K562 (cell line): ENCODE measurements around the gene CARD9. TPM values are rescaled to one million over a fixed set of nuclear protein-coding genes. Genes with fewer than 3 reads are reported as not detected.

ENCODE experiments used
- ATF7 ChIP-seq: fragments of 450-650 bp; IDR thresholded peaks from 2 replicates; pipeline ENCODE4 v1.7.1; 2014; ENCODE audit warnings: mild to moderate bottlenecking, moderate library complexity
- CBX5 ChIP-seq: IDR thresholded peaks from 2 replicates; pipeline ENCODE4 v1.6.1; 2014; ENCODE audit warnings: low read depth, borderline replicate concordance
- HMGN3 ChIP-seq: IDR thresholded peaks from 2 replicates; pipeline ENCODE4 v1.6.1; 2011; ENCODE audit warnings: borderline replicate concordance, low read depth, mild to moderate bottlenecking, mixed read lengths, low read length; ENCODE audit not compliant: insufficient read length; ENCODE audit errors: extremely low read depth
- LCOR ChIP-seq: sonication (generic); formaldehyde crosslinking; IDR thresholded peaks from 2 replicates; pipeline ENCODE4 v1.8.0; 2022; ENCODE audit warnings: mild to moderate bottlenecking, missing genetic modification reagents
- SETDB1 ChIP-seq: IDR thresholded peaks from one replicate; pipeline ENCODE4 v1.6.1; 2012; ENCODE audit warnings: low read length, control low read depth, inconsistent platforms
- SP1 ChIP-seq: sonication (generic); formaldehyde crosslinking; IDR thresholded peaks from 2 replicates; pipeline ENCODE4 v1.8.1; 2022; ENCODE audit warnings: mild to moderate bottlenecking, missing genetic modification reagents
- XRCC4 ChIP-seq: IDR thresholded peaks from one replicate; pipeline ENCODE4 v1.6.1; 2011; ENCODE audit not compliant: insufficient read depth, insufficient read length; ENCODE audit errors: extremely low read depth
- polyA plus RNA-seq, 8 experiments: library from polyadenylated mRNA; depleted of rRNA in 4 of 8; stranded (reverse) in 5 of 8; unstranded in 3 of 8; fragments of >200 nt; fragmentation: Nextera tagmentation in 2 of 8; fragmentation: Illumina TruSeq in 1 of 8; extraction: Ambion mirVana in 2 of 8; extraction: Trizol in 1 of 8; gene quantifications; 2 replicates each; pipeline versions ENCODE4 v1.2.1 to v1.2.3, GENCODE V29; 2011 to 2014; ENCODE audit warnings: inconsistent platforms in 1 of 8, missing spikeins in 1 of 8
- total RNA-seq, 7 experiments: library from RNA; depleted of rRNA in 6 of 7; stranded (reverse); fragments of >200 nt in 6 of 7; fragmentation: Illumina TruSeq in 2 of 7; extraction: Trizol in 2 of 7; gene quantifications; 2 replicates each; pipeline versions ENCODE4 v1.2.1 to v1.2.3, GENCODE V29; 2011 to 2021; ENCODE audit warnings: low replicate concordance in 1 of 7
- TF ChIP-seq, protein P1 (sequence below), 2 experiments: fragments of 450-650 bp; IDR thresholded peaks; 2 replicates each; pipeline ENCODE4 v1.6.1; 2018; ENCODE audit warnings: mild to moderate bottlenecking in 2 of 2, low read depth in 1 of 2; ENCODE audit not compliant: partially characterized antibody in 2 of 2
- TF ChIP-seq, protein P2 (sequence below): fragments of 450-650 bp; IDR thresholded peaks from 2 replicates; pipeline ENCODE4 v1.6.1; 2016; ENCODE audit warnings: missing biosample characterization, missing genetic modification characterization
- TF ChIP-seq, protein P3 (sequence below): fragments of 450-650 bp; IDR thresholded peaks from 2 replicates; pipeline ENCODE4 v1.6.1; 2016; ENCODE audit warnings: mild to moderate bottlenecking, moderate library complexity

The CARD9 gene
- total and polyA plus RNA-seq, 9 of the 15 experiments (the other 6 are each of a cell fraction or from before 2014, with no cell fraction given), result 1.7 to 53.0 (median 9.7) TPM

DNA sequence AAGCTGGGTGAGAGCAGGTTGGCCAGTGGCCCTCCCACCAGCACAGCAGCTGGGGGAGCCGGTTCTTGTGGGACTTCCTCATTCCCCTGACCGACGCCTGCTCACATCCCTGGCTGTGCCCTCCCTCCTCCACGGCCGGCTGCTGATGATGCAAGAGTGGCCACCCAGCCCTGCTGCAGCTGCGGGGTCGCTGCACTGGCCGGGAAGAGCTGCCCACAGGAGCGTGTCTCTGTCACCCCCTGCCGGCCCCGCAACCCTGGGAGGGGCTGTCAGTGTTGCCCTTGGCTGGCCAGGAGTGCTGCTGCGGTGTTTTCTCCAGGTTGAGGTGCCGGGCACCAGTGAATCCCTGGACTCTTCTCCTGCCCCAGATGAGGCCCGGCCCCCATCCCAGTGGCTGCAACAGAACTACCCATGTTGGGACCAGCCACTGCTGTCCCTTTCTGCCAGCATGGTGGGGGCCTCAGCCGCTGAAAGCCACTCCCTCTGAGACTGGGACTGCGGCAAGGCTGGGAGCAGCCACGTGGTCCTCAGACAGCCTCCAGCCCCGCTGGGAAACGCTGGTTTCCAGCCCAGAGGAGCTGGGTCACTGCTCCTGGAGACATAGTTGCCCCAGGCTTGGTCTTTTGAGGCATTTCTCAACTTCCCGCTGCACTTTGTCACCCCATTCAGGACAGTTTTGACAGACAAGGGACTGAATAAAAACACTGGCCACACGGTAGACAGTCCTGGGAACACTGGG is 739 bp downstream of the CARD9 start (continued):
- TF ChIP-seq, protein P1, sequence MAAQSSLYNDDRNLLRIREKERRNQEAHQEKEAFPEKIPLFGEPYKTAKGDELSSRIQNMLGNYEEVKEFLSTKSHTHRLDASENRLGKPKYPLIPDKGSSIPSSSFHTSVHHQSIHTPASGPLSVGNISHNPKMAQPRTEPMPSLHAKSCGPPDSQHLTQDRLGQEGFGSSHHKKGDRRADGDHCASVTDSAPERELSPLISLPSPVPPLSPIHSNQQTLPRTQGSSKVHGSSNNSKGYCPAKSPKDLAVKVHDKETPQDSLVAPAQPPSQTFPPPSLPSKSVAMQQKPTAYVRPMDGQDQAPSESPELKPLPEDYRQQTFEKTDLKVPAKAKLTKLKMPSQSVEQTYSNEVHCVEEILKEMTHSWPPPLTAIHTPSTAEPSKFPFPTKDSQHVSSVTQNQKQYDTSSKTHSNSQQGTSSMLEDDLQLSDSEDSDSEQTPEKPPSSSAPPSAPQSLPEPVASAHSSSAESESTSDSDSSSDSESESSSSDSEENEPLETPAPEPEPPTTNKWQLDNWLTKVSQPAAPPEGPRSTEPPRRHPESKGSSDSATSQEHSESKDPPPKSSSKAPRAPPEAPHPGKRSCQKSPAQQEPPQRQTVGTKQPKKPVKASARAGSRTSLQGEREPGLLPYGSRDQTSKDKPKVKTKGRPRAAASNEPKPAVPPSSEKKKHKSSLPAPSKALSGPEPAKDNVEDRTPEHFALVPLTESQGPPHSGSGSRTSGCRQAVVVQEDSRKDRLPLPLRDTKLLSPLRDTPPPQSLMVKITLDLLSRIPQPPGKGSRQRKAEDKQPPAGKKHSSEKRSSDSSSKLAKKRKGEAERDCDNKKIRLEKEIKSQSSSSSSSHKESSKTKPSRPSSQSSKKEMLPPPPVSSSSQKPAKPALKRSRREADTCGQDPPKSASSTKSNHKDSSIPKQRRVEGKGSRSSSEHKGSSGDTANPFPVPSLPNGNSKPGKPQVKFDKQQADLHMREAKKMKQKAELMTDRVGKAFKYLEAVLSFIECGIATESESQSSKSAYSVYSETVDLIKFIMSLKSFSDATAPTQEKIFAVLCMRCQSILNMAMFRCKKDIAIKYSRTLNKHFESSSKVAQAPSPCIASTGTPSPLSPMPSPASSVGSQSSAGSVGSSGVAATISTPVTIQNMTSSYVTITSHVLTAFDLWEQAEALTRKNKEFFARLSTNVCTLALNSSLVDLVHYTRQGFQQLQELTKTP (IDR thresholded peaks at IDR 0.05; ENCODE audit: low read depth in 1 of 2, partially characterized antibody in 2 of 2), result no peak
- TF ChIP-seq LCOR (0 out of 2 replicates have a peak, but pooled peaks have one; percentile 28), XRCC4 (no peak), CBX5 (no peak), SETDB1 (no peak), SP1 (CRISPR knock-in tag) (peak; percentile 31; the same call in 1 of the 2 replicates), HMGN3 (peak; percentile 46), ATF7 (peak; percentile 91)
- TF ChIP-seq, protein P2, sequence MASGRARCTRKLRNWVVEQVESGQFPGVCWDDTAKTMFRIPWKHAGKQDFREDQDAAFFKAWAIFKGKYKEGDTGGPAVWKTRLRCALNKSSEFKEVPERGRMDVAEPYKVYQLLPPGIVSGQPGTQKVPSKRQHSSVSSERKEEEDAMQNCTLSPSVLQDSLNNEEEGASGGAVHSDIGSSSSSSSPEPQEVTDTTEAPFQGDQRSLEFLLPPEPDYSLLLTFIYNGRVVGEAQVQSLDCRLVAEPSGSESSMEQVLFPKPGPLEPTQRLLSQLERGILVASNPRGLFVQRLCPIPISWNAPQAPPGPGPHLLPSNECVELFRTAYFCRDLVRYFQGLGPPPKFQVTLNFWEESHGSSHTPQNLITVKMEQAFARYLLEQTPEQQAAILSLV (tag), result peak; percentile 71; the same call in 1 of the 2 replicates
- TF ChIP-seq, protein P3, sequence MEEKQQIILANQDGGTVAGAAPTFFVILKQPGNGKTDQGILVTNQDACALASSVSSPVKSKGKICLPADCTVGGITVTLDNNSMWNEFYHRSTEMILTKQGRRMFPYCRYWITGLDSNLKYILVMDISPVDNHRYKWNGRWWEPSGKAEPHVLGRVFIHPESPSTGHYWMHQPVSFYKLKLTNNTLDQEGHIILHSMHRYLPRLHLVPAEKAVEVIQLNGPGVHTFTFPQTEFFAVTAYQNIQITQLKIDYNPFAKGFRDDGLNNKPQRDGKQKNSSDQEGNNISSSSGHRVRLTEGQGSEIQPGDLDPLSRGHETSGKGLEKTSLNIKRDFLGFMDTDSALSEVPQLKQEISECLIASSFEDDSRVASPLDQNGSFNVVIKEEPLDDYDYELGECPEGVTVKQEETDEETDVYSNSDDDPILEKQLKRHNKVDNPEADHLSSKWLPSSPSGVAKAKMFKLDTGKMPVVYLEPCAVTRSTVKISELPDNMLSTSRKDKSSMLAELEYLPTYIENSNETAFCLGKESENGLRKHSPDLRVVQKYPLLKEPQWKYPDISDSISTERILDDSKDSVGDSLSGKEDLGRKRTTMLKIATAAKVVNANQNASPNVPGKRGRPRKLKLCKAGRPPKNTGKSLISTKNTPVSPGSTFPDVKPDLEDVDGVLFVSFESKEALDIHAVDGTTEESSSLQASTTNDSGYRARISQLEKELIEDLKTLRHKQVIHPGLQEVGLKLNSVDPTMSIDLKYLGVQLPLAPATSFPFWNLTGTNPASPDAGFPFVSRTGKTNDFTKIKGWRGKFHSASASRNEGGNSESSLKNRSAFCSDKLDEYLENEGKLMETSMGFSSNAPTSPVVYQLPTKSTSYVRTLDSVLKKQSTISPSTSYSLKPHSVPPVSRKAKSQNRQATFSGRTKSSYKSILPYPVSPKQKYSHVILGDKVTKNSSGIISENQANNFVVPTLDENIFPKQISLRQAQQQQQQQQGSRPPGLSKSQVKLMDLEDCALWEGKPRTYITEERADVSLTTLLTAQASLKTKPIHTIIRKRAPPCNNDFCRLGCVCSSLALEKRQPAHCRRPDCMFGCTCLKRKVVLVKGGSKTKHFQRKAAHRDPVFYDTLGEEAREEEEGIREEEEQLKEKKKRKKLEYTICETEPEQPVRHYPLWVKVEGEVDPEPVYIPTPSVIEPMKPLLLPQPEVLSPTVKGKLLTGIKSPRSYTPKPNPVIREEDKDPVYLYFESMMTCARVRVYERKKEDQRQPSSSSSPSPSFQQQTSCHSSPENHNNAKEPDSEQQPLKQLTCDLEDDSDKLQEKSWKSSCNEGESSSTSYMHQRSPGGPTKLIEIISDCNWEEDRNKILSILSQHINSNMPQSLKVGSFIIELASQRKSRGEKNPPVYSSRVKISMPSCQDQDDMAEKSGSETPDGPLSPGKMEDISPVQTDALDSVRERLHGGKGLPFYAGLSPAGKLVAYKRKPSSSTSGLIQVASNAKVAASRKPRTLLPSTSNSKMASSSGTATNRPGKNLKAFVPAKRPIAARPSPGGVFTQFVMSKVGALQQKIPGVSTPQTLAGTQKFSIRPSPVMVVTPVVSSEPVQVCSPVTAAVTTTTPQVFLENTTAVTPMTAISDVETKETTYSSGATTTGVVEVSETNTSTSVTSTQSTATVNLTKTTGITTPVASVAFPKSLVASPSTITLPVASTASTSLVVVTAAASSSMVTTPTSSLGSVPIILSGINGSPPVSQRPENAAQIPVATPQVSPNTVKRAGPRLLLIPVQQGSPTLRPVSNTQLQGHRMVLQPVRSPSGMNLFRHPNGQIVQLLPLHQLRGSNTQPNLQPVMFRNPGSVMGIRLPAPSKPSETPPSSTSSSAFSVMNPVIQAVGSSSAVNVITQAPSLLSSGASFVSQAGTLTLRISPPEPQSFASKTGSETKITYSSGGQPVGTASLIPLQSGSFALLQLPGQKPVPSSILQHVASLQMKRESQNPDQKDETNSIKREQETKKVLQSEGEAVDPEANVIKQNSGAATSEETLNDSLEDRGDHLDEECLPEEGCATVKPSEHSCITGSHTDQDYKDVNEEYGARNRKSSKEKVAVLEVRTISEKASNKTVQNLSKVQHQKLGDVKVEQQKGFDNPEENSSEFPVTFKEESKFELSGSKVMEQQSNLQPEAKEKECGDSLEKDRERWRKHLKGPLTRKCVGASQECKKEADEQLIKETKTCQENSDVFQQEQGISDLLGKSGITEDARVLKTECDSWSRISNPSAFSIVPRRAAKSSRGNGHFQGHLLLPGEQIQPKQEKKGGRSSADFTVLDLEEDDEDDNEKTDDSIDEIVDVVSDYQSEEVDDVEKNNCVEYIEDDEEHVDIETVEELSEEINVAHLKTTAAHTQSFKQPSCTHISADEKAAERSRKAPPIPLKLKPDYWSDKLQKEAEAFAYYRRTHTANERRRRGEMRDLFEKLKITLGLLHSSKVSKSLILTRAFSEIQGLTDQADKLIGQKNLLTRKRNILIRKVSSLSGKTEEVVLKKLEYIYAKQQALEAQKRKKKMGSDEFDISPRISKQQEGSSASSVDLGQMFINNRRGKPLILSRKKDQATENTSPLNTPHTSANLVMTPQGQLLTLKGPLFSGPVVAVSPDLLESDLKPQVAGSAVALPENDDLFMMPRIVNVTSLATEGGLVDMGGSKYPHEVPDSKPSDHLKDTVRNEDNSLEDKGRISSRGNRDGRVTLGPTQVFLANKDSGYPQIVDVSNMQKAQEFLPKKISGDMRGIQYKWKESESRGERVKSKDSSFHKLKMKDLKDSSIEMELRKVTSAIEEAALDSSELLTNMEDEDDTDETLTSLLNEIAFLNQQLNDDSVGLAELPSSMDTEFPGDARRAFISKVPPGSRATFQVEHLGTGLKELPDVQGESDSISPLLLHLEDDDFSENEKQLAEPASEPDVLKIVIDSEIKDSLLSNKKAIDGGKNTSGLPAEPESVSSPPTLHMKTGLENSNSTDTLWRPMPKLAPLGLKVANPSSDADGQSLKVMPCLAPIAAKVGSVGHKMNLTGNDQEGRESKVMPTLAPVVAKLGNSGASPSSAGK, result no peak
